Measurements from ENCODE around the gene MRPS24.
"Not testable (repeated sequence)": the region's sequence is repeated elsewhere in the genome, so short reads cannot be mapped to it uniquely, and the experiment has no call there.

Gene MRPS24

DNA sequence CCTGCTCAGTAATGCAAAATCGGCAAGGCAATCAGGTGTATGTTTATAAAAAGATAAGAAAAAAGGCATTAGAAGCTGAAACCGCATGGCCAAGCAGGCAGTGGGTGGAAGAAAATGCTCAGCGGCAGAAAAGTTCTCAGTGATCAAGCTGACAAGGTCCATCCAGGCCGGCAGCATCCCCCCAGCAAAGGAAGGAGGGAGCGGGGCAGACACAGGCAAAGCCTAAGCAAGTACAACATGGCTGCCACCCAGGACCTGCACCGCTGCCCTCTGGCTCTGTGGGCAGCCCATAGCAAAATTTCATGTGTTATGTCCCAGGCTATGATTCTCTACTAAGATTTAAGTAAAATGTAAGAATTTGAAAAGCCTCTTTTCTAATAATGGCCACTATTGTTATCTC, 45.4 kb downstream of the MRPS24 start:
- TF ChIP-seq CTCF (IDR thresholded peaks at IDR 0.05; ENCODE audit: borderline replicate concordance, insufficient read depth, low read depth, low read length): no peak
- H3K4me3 ChIP-seq (ENCODE audit: low read depth, low read length): no peak overlapping the region

DNA sequence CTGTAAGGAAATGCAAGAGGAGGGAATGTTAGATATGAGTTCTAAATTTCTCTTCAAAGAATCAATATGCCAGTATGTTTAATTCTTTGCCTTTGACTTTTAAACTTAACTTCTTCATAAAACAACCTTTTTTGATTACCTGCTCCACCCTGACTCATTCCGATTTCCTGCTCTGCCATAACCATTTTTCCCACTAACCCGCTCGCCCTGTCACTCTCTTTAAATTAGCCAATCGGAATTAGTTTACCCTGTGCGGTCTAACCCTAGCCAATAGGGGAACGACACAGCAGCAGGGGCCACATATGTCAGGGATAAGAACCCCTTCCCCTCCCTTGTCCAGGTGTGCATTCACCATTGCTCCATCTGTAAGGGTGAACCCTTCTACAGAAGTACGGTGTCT, 45.9 kb downstream of the MRPS24 start:
- not testable (repeated sequence) for H3K4me3 ChIP-seq (ENCODE audit: low read depth, low read length)
